ENCODE results near the gene IL19. TPM values are rescaled to one million over a fixed set of nuclear protein-coding genes. Genes with fewer than 3 reads are reported as not detected.

The IL19 gene
- total and polyA plus RNA-seq, 8 donors: not detected

DNA sequence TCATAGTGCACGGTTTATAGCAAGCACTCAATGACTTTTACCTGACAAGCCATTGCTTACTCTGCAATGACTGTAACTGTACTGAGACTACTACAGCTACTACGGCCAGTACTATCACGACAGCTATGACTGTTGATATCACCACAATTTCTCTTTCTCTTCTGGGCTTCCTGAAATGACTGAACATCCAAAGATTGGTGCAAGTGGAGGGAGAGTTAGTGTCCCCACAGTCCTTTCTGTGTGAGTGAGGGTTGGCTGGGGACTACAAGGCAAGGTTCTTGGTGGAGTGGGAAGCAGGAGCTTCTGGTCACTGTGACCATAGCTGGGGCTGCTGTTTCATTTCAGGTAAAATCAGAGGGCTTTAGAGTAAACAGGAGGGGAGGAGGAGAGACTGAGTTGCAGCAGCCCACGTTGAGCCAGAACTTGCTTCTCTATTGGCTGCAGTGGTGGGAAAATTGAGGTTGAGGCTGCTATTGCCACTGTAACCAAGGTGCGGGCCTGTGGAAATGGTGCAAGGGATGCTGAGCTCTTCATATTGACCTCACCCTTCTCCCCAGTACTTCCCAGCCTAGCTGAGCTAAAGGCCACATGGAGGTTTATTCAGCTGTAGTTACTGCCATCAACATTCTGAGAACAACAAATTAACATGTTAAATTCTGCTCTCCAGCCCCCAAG, 15.8 kb downstream of the IL19 start:
- no peaks in the 10 kb centered on the region for H3K9me3 ChIP-seq
- H3K27me3 ChIP-seq: no peaks in the 10 kb centered on the region
- H3K36me3 ChIP-seq: no peaks in the 10 kb centered on the region
- no peak for ATAC-seq
- intact Hi-C loops (cut with DNase I): no loop called here
- no peak for FAIRE-seq
- no peaks in the 10 kb centered on the region for H3K4me1 ChIP-seq
- no peak for DNase-seq
- H3K27ac ChIP-seq: no peak overlapping the region
- WGBS, 2 donors: 82 to 87% methylated on average over 5 of the region's 5 CpGs
- TF ChIP-seq, protein P1, sequence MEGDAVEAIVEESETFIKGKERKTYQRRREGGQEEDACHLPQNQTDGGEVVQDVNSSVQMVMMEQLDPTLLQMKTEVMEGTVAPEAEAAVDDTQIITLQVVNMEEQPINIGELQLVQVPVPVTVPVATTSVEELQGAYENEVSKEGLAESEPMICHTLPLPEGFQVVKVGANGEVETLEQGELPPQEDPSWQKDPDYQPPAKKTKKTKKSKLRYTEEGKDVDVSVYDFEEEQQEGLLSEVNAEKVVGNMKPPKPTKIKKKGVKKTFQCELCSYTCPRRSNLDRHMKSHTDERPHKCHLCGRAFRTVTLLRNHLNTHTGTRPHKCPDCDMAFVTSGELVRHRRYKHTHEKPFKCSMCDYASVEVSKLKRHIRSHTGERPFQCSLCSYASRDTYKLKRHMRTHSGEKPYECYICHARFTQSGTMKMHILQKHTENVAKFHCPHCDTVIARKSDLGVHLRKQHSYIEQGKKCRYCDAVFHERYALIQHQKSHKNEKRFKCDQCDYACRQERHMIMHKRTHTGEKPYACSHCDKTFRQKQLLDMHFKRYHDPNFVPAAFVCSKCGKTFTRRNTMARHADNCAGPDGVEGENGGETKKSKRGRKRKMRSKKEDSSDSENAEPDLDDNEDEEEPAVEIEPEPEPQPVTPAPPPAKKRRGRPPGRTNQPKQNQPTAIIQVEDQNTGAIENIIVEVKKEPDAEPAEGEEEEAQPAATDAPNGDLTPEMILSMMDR (IDR thresholded peaks at IDR 0.05): no peak
- no peak overlapping the region for H3K4me3 ChIP-seq

DNA sequence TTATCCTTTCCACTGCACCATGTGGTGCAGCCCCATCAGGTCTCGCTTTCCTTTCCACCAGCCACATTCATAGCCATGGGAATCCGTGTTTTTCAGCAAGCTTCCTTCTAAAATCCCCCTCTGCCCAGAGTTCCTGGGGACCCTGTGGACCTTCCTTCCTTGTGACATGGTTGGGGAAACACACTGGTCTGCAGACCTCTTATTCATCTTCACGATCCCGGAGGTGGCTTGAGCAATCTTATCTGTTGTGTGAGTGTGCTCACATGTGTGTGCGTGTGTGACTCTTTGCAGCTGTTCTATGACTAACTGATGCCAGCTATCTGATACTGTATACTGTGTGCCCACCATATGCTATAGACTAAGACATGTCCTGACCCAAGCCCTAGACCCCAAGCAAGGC, 17.3 kb downstream of the IL19 start:
- no peaks in the 10 kb centered on the region for H3K9me3 ChIP-seq
- H3K27me3 ChIP-seq: no peaks in the 10 kb centered on the region
- no peaks in the 10 kb centered on the region for H3K36me3 ChIP-seq
- FAIRE-seq: no peak
- H3K4me1 ChIP-seq: no peaks in the 10 kb centered on the region
- WGBS, 2 donors: 66 to 71% methylated on average over 5 of the region's 5 CpGs
- H3K4me3 ChIP-seq: no peak overlapping the region
- no peak for DNase-seq
- no peak overlapping the region for H3K27ac ChIP-seq
- TF ChIP-seq, protein P1 (IDR thresholded peaks at IDR 0.05): no peak
- intact Hi-C loops (cut with DNase I): no loop called here
- ATAC-seq: no peak

DNA sequence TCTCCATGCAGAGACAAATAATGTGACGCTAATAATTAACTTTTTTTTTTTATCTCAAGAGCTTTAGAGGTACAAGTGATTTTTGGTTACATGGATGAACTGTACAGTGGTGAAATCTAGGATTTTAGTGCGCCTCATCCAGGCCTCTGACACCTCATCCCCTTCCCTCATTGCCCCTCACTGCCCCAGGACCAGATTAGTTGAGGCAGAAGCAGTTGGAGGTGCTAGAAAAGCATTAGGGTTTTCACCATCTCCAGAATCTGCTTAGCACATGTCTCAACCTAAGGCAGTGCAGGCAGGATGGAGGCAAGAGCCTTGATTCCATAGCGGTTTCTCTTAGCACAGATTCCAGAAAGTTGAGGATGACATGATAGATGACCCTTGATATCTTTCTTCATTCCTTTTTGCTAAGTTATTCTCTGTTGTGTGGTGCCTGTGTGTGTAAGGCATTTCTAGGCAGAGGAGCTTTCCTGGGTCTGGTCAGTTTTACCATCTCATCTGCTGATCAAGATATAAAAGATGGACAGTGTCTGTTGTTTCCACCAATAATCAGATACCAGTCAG, 18.0 kb downstream of the IL19 start:
- no peak overlapping the region for H3K4me3 ChIP-seq
- TF ChIP-seq, protein P1 (IDR thresholded peaks at IDR 0.05): no peak
- H3K4me1 ChIP-seq: no peaks in the 10 kb centered on the region
- ATAC-seq: no peak
- intact Hi-C loops (cut with DNase I): no loop called here
- no peak for DNase-seq
- no peaks in the 10 kb centered on the region for H3K9me3 ChIP-seq
- 69 to 79% methylated on average over 3 of the region's 3 CpGs for WGBS, 2 donors
- no peak overlapping the region for H3K27ac ChIP-seq
- no peaks in the 10 kb centered on the region for H3K27me3 ChIP-seq
- FAIRE-seq: no peak
- H3K36me3 ChIP-seq: no peaks in the 10 kb centered on the region

DNA sequence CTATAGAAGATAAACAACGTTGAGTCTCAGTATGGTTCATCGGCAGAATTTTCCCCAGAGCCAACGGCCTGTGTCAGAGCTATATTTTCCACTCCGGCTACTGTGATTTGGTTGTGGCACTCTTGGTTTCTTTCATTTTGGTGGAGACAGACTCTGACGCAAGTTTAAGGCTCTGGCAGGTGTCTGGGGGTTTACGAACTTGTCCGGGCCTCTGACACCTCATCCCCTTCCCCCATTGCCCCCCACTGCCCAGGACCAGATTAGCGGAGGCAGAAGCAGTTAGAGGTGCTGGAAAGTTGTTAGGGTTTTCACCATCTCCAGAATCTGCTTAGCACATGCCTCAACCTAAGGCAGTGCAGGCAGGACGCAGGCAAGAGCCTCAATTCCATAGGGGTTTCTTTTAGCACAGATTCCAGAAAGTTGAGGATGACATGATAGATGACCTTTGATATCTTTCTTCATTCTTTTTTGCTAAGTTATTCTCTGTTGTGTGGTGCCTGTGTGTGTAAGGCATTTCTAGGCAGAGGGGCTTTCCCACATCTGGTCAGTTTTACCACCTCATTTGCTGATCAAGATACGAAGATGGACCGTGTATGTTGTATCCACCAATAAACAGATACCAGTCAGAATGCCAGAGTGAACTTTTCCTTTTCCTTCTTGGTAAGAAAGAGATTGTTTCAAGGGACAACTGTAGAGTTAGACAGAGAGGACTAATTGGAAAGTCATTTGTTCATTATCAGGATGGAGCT, 20.1 kb downstream of the IL19 start:
- Histone ChIP-seq H3K4me1 (no peaks in the 10 kb centered on the region), H3K4me3 (no peak overlapping the region), H3K27ac (no peak overlapping the region), H3K36me3 (no peaks in the 10 kb centered on the region), H3K9me3 (no peaks in the 10 kb centered on the region), H3K27me3 (no peaks in the 10 kb centered on the region)
- 87% methylated on average over 11 of the region's 11 CpGs for WGBS, 2 donors
- DNase-seq (no peak), FAIRE-seq (no peak), ATAC-seq (no peak)
- TF ChIP-seq, protein P1 (IDR thresholded peaks at IDR 0.05): no peak
- intact Hi-C loops (cut with DNase I): no loop called here

Data from pancreas (tissue), 10 donors.